Measurements from ENCODE around the gene CYP4B1.

CYP4B1 gene

GRCh38 chr1:46801323-46802055, 2.6 kb downstream of the CYP4B1 start:
- TF ChIP-seq ZFP30 (CRISPR knock-in tag; IDR thresholded peaks at IDR 0.05): no peak
- no peak for TF ChIP-seq ZNF70 (CRISPR knock-in tag; IDR thresholded peaks at IDR 0.05)
- no peak for TF ChIP-seq ZFP3 (CRISPR knock-in tag; IDR thresholded peaks at IDR 0.05)
- no peak for TF ChIP-seq ESRRG (CRISPR knock-in tag; IDR thresholded peaks at IDR 0.05)
- TF ChIP-seq ISL1 (CRISPR knock-in tag; IDR thresholded peaks at IDR 0.05): no peak
- TF ChIP-seq BACH2 (CRISPR knock-in tag; IDR thresholded peaks at IDR 0.05; ENCODE audit: borderline replicate concordance): no peak
- no peak for TF ChIP-seq CSDC2 (CRISPR knock-in tag; IDR thresholded peaks at IDR 0.05)
- no peak for TF ChIP-seq ZC3H10 (CRISPR knock-in tag; IDR thresholded peaks at IDR 0.05)
- no peak for TF ChIP-seq TSHZ2 (CRISPR knock-in tag; IDR thresholded peaks at IDR 0.05)
- TF ChIP-seq TCF4 (CRISPR knock-in tag; IDR thresholded peaks at IDR 0.05; ENCODE audit: borderline replicate concordance): no peak
- TF ChIP-seq ZNF565 (CRISPR knock-in tag; conservative IDR thresholded peaks at IDR 0.05; ENCODE audit: low read depth): no peak
- TF ChIP-seq RARB (CRISPR knock-in tag; IDR thresholded peaks at IDR 0.05): no peak
- ATAC-seq: no peak

GRCh38 chr1:46802081-46802480, 3.2 kb downstream of the CYP4B1 start:
- no peak for ATAC-seq
- TF ChIP-seq CSDC2 (CRISPR knock-in tag; IDR thresholded peaks at IDR 0.05) (no peak), ZNF70 (CRISPR knock-in tag; IDR thresholded peaks at IDR 0.05) (no peak), ESRRG (CRISPR knock-in tag; IDR thresholded peaks at IDR 0.05) (no peak), SNAI2 (CRISPR knock-in tag; IDR thresholded peaks at IDR 0.05) (no peak), ZNF8 (CRISPR knock-in tag; IDR thresholded peaks at IDR 0.05) (no peak), ZFP3 (CRISPR knock-in tag; IDR thresholded peaks at IDR 0.05) (no peak), PATZ1 (CRISPR knock-in tag; IDR thresholded peaks at IDR 0.05; ENCODE audit: borderline replicate concordance) (no peak), TOX (CRISPR knock-in tag; IDR thresholded peaks at IDR 0.05; ENCODE audit: borderline replicate concordance) (no peak), ZFP30 (CRISPR knock-in tag; IDR thresholded peaks at IDR 0.05) (no peak), TCF4 (CRISPR knock-in tag; IDR thresholded peaks at IDR 0.05; ENCODE audit: borderline replicate concordance) (no peak), CREB5 (CRISPR knock-in tag; IDR thresholded peaks at IDR 0.05; ENCODE audit: low read depth) (no peak), TSHZ2 (CRISPR knock-in tag; IDR thresholded peaks at IDR 0.05) (no peak), OSR1 (CRISPR knock-in tag; IDR thresholded peaks at IDR 0.05) (no peak), PPARA (CRISPR knock-in tag; IDR thresholded peaks at IDR 0.05; ENCODE audit: borderline replicate concordance) (no peak), ARNTL (CRISPR knock-in tag; IDR thresholded peaks at IDR 0.05; ENCODE audit: borderline replicate concordance, low read depth) (no peak), ZNF565 (CRISPR knock-in tag; conservative IDR thresholded peaks at IDR 0.05; ENCODE audit: low read depth) (no peak), BACH2 (CRISPR knock-in tag; IDR thresholded peaks at IDR 0.05; ENCODE audit: borderline replicate concordance) (no peak), GLIS3 (CRISPR knock-in tag; IDR thresholded peaks at IDR 0.05) (no peak), POU6F1 (CRISPR knock-in tag; IDR thresholded peaks at IDR 0.05; ENCODE audit: borderline replicate concordance, low read depth) (no peak)
